Measurements from ENCODE around the gene SLC5A1.

- TF ChIP-seq CTCF (IDR thresholded peaks at IDR 0.05 in 4 of 5, conservative IDR thresholded peaks at IDR 0.05 in 1 of 5) (no peak), POLR2A (IDR thresholded peaks at IDR 0.05) (no peak)
These were observed 1.9 kb downstream of the SLC5A1 start for GRCh38 chr22:32044913-32045312.

Data from gastrocnemius medialis (tissue), 4 donors.